OCI-LY7 (cell line): ENCODE results near the gene ERC1. TPM values are rescaled to one million over a fixed set of nuclear protein-coding genes. Genes with fewer than 3 reads are reported as not detected.

Source experiments
- BruUV-seq: library from RNA; stranded (reverse); fragments of 400-500 nt; replicated peaks from 2 replicates; lab custom pipeline; 2021; lab: Mats Ljungman, UMichigan
- CTCF ChIA-PET: fragments of 300-600 bp; sonication (Branson Sonifier 250); formaldehyde crosslinking; loops from one replicate; lab custom pipeline; 2022; ENCODE audit warnings: antibody characterized with exemption; ENCODE audit not compliant: unreplicated experiment; lab: Charles Lee
- POLR2A ChIA-PET: fragments of 300-600 bp; sonication (Branson Sonifier 250); formaldehyde crosslinking; loops from one replicate; lab custom pipeline; 2022; ENCODE audit warnings: antibody characterized with exemption; lab: Charles Lee
- DNase-seq: peaks from one replicate; pipeline ENCODE4 v3.0.0-alpha.2; 2015; ENCODE audit warnings: low spot score
- H2AFZ ChIP-seq: fragments of 200-600 bp; sonication (generic), shearing (Covaris generic); 2 replicates; pipeline ENCODE4 v1.6.1; 2014; ENCODE audit warnings: mild to moderate bottlenecking, antibody characterized with exemption, low read length, moderate library complexity
- H3K27ac ChIP-seq: fragments of 200-600 bp; sonication (generic); 2 replicates; pipeline ENCODE4 v1.5.1; 2014; ENCODE audit warnings: mixed run types, low read depth, mild to moderate bottlenecking, moderate library complexity, low read length, inconsistent platforms; ENCODE audit not compliant: poor library complexity, severe bottlenecking
- H3K36me3 ChIP-seq: fragments of 200-600 bp; sonication (generic); 2 replicates; pipeline ENCODE4 v1.6.1; 2014; ENCODE audit warnings: mild to moderate bottlenecking, antibody characterized with exemption, low read length, moderate library complexity, mixed read lengths; ENCODE audit not compliant: insufficient read depth
- H3K4me1 ChIP-seq: fragments of 200-600 bp; sonication (generic); 2 replicates; pipeline ENCODE4 v1.5.1; 2014; ENCODE audit warnings: mild to moderate bottlenecking, low read length; ENCODE audit not compliant: insufficient read depth, poor library complexity, severe bottlenecking
- H3K4me2 ChIP-seq: fragments of 200-600 bp; sonication (generic); 2 replicates; pipeline ENCODE4 v1.6.1; 2014; ENCODE audit warnings: mild to moderate bottlenecking, low read length
- H3K4me3 ChIP-seq: fragments of 200-600 bp; sonication (generic); 2 replicates; pipeline ENCODE4 v1.5.1; 2014; ENCODE audit warnings: mild to moderate bottlenecking, low read depth, low read length; ENCODE audit not compliant: poor library complexity, severe bottlenecking
- H3K79me2 ChIP-seq: fragments of 200-600 bp; sonication (generic); 2 replicates; pipeline ENCODE4 v1.6.1; 2016; ENCODE audit warnings: low read depth, mild to moderate bottlenecking, low read length, moderate library complexity, mixed read lengths; ENCODE audit not compliant: insufficient read depth
- H3K9me2 ChIP-seq: fragments of 200-600 bp; sonication (generic); 2 replicates; pipeline ENCODE4 v1.6.1; 2016; ENCODE audit warnings: mild to moderate bottlenecking, low read length, mixed read lengths; ENCODE audit not compliant: insufficient read depth
- H3K9me3 ChIP-seq: fragments of 200-600 bp; sonication (generic); 2 replicates; pipeline ENCODE4 v1.6.1; 2014; ENCODE audit warnings: mild to moderate bottlenecking, mixed run types, low read length, mixed read lengths
- H4K20me1 ChIP-seq: fragments of 200-600 bp; sonication (generic); 2 replicates; pipeline ENCODE4 v1.6.1; 2014; ENCODE audit warnings: mild to moderate bottlenecking, antibody characterized with exemption, low read length, moderate library complexity, mixed read lengths; ENCODE audit not compliant: insufficient read depth
- CTCF ChIP-seq: fragments of 200-600 bp; sonication (generic); conservative IDR thresholded peaks from 2 replicates; pipeline ENCODE4 v1.5.1; 2014; ENCODE audit warnings: mild to moderate bottlenecking, antibody characterized with exemption, low read length, moderate library complexity, mixed read lengths
- EZH2phosphoT487 ChIP-seq: fragments of 200-600 bp; sonication (generic); IDR thresholded peaks from 2 replicates; pipeline ENCODE4 v1.6.1; 2018; ENCODE audit warnings: low read depth, borderline replicate concordance, mild to moderate bottlenecking, mixed run types, antibody characterized with exemption, low read length, moderate library complexity, mixed read lengths
- intact Hi-C: fragments of 100-400 bp; cut with micrococcal nuclease; formaldehyde crosslinking; loops from one replicate; pipeline ENCODE4 v1.10.0; 2022; ENCODE audit not compliant: unreplicated experiment
- total RNA-seq, 2 experiments: library from RNA; depleted of rRNA in 1 of 2; stranded (reverse); fragments of >200 nt in 1 of 2; shearing (Covaris generic) in 1 of 2; gene quantifications; 2 replicates each; pipeline ENCODE4 v1.2.3, GENCODE V29; 2014 to 2022

ERC1 gene
- total RNA-seq, 2 experiments from 2014 or later, result 26.9 to 86.9 TPM

- Histone ChIP-seq H3K4me3 (no peak overlapping the region), H3K36me3 (no peaks in the 10 kb centered on the region), H3K9me2 (no peaks in the 10 kb centered on the region), H4K20me1 (no peaks in the 10 kb centered on the region), H3K9me3 (no peaks in the 10 kb centered on the region), H3K79me2 (no peaks in the 10 kb centered on the region), H3K4me1 (peaks cover 9% of the 10 kb centered on the region), H3K27ac (no peak overlapping the region), H2AFZ (no peak overlapping the region), H3K4me2 (no peak overlapping the region)
- no peak for TF ChIP-seq CTCF
- TF ChIP-seq EZH2phosphoT487, result no peak
- ChIA-PET CTCF (no interaction called here), POLR2A (no interaction called here)
- DNase-seq, result no peak
- intact Hi-C loops, result no loop called here
- no TSS peak for BruUV-seq
These were observed 514.6 kb downstream of the ERC1 start for GRCh38 chr12:1505576-1505975.

GRCh38 chr12:1507308-1507707 is 516.3 kb downstream of the ERC1 start:
- BruUV-seq, result no TSS peak
- CTCF ChIA-PET, result no interaction called here

More at GRCh38 chr12:1507308-1507707, 516.3 kb downstream of the ERC1 start:
- TF ChIP-seq EZH2phosphoT487 (no peak), CTCF (no peak)
- POLR2A ChIA-PET, result no interaction called here
- Histone ChIP-seq H3K9me3 (no peaks in the 10 kb centered on the region), H4K20me1 (no peaks in the 10 kb centered on the region), H2AFZ (no peak overlapping the region), H3K4me3 (no peak overlapping the region), H3K27ac (no peak overlapping the region), H3K9me2 (no peaks in the 10 kb centered on the region), H3K79me2 (no peaks in the 10 kb centered on the region), H3K36me3 (no peaks in the 10 kb centered on the region), H3K4me1 (peaks cover 9% of the 10 kb centered on the region), H3K4me2 (no peak overlapping the region)
- DNase-seq, result no peak
- intact Hi-C loops, result no loop called here
